Measurements from ENCODE around the gene DNAH14. TPM values are rescaled to one million over a fixed set of nuclear protein-coding genes. Genes with fewer than 3 reads are reported as not detected.

Gene DNAH14
- total and polyA plus RNA-seq, 2 experiments from 2014 or later: 14.7 to 46.1 TPM

GRCh38 chr1:224957696-224958095 lies 28.2 kb downstream of the DNAH14 start:
- TF ChIP-seq EZH2phosphoT487 (IDR thresholded peaks at IDR 0.05; ENCODE audit: low read depth, severe bottlenecking, unreplicated experiment) (no peak), CTCF (IDR thresholded peaks at IDR 0.05; ENCODE audit: poor library complexity) (no peak), EZH2 (IDR thresholded peaks at IDR 0.05; ENCODE audit: borderline replicate concordance) (no peak)
- no peaks in the 10 kb centered on the region for H3K27me3 ChIP-seq
- 97% methylated on average over 3 of the region's 3 CpGs for WGBS (ENCODE audit: low lambda C conversion rate, missing lambda C conversion rate)
- no peaks in the 10 kb centered on the region for H3K4me1 ChIP-seq (ENCODE audit: insufficient read depth)
- no peak for DNase-seq (ENCODE audit: low spot score)
- H3K36me3 ChIP-seq (replicated peaks; ENCODE audit: insufficient read depth, low read depth): no peaks in the 10 kb centered on the region
- no peak overlapping the region for H2AFZ ChIP-seq
- H3K79me2 ChIP-seq: no peaks in the 10 kb centered on the region
- H3K4me2 ChIP-seq: no peak overlapping the region
- no peak overlapping the region for H3K27ac ChIP-seq
- H3K9me2 ChIP-seq (replicated peaks; ENCODE audit: insufficient read depth): no peaks in the 10 kb centered on the region
- H3K9me3 ChIP-seq (ENCODE audit: low read depth): no peaks in the 10 kb centered on the region
- H4K20me1 ChIP-seq (ENCODE audit: insufficient read depth, poor library complexity, severe bottlenecking): no peaks in the 10 kb centered on the region
- H3K4me3 ChIP-seq: no peak overlapping the region

GRCh38 chr1:224958490-224958889 lies 29.0 kb downstream of the DNAH14 start:
- Histone ChIP-seq H3K9me2 (replicated peaks; ENCODE audit: insufficient read depth) (no peaks in the 10 kb centered on the region), H4K20me1 (ENCODE audit: insufficient read depth, poor library complexity, severe bottlenecking) (no peaks in the 10 kb centered on the region), H3K27me3 (no peaks in the 10 kb centered on the region), H3K9me3 (ENCODE audit: low read depth) (no peaks in the 10 kb centered on the region), H3K79me2 (no peaks in the 10 kb centered on the region), H3K36me3 (replicated peaks; ENCODE audit: insufficient read depth, low read depth) (no peaks in the 10 kb centered on the region), H3K27ac (no peak overlapping the region), H3K4me3 (no peak overlapping the region), H3K4me2 (no peak overlapping the region), H2AFZ (no peak overlapping the region), H3K4me1 (ENCODE audit: insufficient read depth) (no peaks in the 10 kb centered on the region)
- DNase-seq (ENCODE audit: low spot score): no peak
- TF ChIP-seq EZH2 (IDR thresholded peaks at IDR 0.05; ENCODE audit: borderline replicate concordance) (no peak), EZH2phosphoT487 (IDR thresholded peaks at IDR 0.05; ENCODE audit: low read depth, severe bottlenecking, unreplicated experiment) (no peak), CTCF (IDR thresholded peaks at IDR 0.05; ENCODE audit: poor library complexity) (no peak)
- WGBS (ENCODE audit: low lambda C conversion rate, missing lambda C conversion rate): 96% methylated on average over 1 of the region's 1 CpG

- no peaks in the 10 kb centered on the region for H3K27me3 ChIP-seq
- H4K20me1 ChIP-seq (ENCODE audit: insufficient read depth, poor library complexity, severe bottlenecking): no peaks in the 10 kb centered on the region
- H3K4me2 ChIP-seq: no peak overlapping the region
- WGBS (ENCODE audit: low lambda C conversion rate, missing lambda C conversion rate): 96% methylated on average over 1 of the region's 1 CpG
- H3K4me1 ChIP-seq (ENCODE audit: insufficient read depth): no peaks in the 10 kb centered on the region
- H3K9me2 ChIP-seq (replicated peaks; ENCODE audit: insufficient read depth): no peaks in the 10 kb centered on the region
- TF ChIP-seq CTCF (IDR thresholded peaks at IDR 0.05; ENCODE audit: poor library complexity) (no peak), EZH2 (IDR thresholded peaks at IDR 0.05; ENCODE audit: borderline replicate concordance) (no peak), EZH2phosphoT487 (IDR thresholded peaks at IDR 0.05; ENCODE audit: low read depth, severe bottlenecking, unreplicated experiment) (no peak)
- no peaks in the 10 kb centered on the region for H3K79me2 ChIP-seq
- no peaks in the 10 kb centered on the region for H3K36me3 ChIP-seq (replicated peaks; ENCODE audit: insufficient read depth, low read depth)
- H3K27ac ChIP-seq: no peak overlapping the region
- no peaks in the 10 kb centered on the region for H3K9me3 ChIP-seq (ENCODE audit: low read depth)
- no peak for DNase-seq (ENCODE audit: low spot score)
- no peak overlapping the region for H3K4me3 ChIP-seq
- no peak overlapping the region for H2AFZ ChIP-seq
Observed at GRCh38 chr1:224959115-224959514, 29.6 kb downstream of the DNAH14 start.

- no peaks in the 10 kb centered on the region for H3K79me2 ChIP-seq
- no peaks in the 10 kb centered on the region for H3K4me1 ChIP-seq (ENCODE audit: insufficient read depth)
- no peak overlapping the region for H3K4me2 ChIP-seq
- DNase-seq (ENCODE audit: low spot score): peak; percentile 7
- H3K36me3 ChIP-seq (replicated peaks; ENCODE audit: insufficient read depth, low read depth): no peaks in the 10 kb centered on the region
- TF ChIP-seq EZH2 (IDR thresholded peaks at IDR 0.05; ENCODE audit: borderline replicate concordance) (no peak), EZH2phosphoT487 (IDR thresholded peaks at IDR 0.05; ENCODE audit: low read depth, severe bottlenecking, unreplicated experiment) (no peak), CTCF (IDR thresholded peaks at IDR 0.05; ENCODE audit: poor library complexity) (no peak)
- H3K9me3 ChIP-seq (ENCODE audit: low read depth): no peaks in the 10 kb centered on the region
- H4K20me1 ChIP-seq (ENCODE audit: insufficient read depth, poor library complexity, severe bottlenecking): no peaks in the 10 kb centered on the region
- H3K27me3 ChIP-seq: no peaks in the 10 kb centered on the region
- H3K4me3 ChIP-seq: no peak overlapping the region
- no peak overlapping the region for H2AFZ ChIP-seq
- no peaks in the 10 kb centered on the region for H3K9me2 ChIP-seq (replicated peaks; ENCODE audit: insufficient read depth)
- H3K27ac ChIP-seq: peak overlapping the region; percentile 8
Observed at GRCh38 chr1:224959656-224960055, 30.2 kb downstream of the DNAH14 start.
